GM18526 (cell line): ENCODE data around the gene HOMER2.

Source experiments
- POLR2A ChIP-seq: IDR thresholded peaks from 3 replicates; pipeline ENCODE4 v1.6.1; 2011; ENCODE audit not compliant: insufficient read length; ENCODE audit errors: extremely low read depth

Gene HOMER2

DNA sequence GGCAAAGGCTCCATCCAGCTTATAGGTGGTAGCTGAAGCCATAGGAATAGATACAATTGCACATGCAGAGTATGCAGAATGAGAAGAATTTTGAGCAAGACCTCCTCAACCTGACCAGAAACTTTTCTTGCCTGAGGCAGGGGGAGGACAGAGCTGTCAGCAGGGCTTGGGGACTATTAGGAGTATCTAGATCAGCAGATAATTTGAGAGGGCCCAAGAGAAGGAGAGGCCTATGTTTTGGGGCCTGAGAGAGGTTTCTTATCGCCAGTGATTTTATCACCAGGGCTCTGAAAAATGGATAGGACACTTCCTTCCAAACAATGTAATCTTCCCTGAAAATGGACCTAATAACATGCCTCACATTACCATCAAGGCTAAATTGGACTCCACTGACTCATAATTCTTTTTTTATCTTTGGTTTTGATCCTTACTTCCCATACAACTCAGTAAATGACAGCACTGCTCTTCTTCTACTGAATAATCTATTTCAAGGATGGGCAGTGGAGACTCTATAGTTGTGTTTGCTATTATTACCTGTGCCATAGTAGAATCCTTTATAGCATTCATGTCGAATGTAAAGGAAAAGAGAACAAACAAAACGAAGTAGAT, 17.7 kb upstream of the HOMER2 start:
- no peak for TF ChIP-seq POLR2A

DNA sequence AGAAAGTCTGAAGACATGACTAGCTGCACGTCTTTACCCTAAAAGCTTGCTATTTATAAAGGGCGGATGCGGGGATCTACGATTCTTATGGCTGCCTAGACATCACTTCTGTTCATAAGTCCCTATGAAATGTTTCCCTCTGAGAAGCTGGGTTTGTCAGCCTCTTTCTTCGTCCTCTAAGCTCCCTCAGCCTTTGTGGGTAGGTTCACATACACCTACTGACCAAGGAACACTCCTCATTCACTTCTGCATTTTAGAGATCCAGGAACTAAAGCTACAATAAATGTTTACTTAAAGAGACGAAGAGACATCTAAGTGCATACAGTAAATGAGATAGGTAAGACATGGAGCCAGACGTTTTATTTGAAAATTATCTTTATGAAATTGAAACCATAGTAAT, 16.8 kb upstream of the HOMER2 start:
- no peak for TF ChIP-seq POLR2A

DNA sequence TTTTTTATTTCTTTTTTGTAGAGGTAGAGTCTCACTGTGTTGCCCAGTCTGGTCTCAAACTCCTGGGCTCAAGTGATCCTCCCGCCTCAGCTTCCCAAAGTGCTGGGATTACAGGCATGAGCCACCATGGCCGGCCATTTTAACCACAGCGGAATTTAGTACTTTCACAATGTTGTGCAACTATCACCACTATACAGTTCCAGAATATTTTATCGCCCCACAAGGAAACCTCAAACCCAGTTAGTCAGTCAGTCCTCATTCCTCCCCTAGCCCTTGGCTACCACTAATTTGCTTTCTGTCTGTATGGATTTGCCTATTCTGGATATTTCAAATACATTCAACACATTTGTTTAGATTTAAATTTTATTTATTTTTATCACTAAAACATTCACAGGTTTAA, 15.5 kb upstream of the HOMER2 start:
- no peak for TF ChIP-seq POLR2A

DNA sequence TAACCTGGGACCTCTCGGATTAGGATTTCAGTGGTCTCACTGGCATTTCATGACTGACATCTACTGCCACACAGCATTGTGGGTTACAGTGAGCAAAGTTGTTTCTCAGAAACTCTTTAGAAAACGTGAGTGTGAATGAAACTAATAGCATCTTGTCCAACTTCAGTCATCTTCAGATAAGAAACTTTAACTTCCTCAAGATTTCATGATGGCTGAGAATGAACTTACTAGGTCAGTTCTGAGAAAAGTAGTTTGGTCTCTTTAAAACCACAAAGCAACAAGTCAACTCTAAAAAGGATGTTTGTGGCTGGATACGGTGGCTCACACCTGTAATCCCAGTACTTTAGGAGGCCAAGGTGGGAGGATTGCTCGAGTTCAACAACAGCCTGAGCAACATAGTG, 14.2 kb upstream of the HOMER2 start:
- TF ChIP-seq POLR2A: no peak

DNA sequence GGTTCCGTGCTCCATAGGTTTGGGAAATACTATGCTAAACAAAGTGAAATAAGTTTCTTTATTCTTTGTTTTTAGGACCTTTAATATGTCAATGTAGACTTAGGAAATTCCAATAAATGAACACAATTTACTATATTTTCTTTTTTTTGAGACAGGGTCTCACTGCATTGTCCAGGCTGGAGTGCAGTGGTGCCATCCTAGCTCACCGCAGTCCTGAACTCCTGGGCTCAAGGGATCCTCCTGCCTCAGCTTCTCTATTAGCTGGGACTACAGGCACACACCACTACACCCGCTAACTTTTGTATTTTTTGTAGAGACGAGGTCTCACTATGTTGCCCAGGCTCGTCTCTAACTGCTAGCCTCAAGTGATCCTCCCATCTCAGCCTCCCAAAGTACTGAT, 12.4 kb upstream of the HOMER2 start:
- TF ChIP-seq POLR2A: no peak

DNA sequence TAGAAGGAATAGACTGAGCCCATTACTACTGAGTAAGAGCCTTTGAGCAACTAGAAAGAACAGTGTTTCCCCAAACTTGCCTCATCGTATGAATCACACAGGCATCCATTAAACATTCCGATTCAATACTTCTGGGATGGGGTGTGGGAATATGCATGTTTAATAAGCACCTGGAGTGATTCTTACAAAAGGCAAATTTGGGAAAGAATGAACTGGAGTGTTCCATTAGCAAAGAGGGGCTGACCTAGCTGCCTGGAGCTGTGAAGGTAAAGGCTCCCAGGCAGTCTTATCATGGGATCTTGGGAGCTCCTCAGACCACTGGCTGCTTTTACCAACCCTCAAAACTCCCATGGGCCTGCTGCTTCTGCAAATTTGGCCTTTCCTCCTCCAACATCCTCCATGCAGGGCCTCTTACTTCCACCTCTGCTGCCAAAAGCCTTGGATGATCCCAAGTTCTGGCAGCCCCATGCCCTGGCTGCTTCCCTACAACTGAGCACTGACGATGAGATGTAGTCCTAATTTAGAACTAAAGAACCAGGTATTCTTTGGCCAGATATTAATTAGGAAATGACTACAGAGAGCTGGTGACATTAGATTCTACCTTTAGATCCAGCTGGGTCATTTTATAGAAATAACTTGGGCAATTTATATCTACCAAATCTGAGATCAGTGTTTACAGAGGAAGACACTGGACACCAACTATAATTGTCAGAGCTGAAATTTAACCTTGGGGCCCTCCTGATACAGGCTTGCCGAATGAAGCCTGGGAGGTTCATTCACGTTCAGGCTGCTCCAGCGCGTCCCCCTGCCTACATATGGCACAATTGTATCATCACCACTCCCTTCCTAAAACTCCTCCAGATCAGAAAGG, 11.2 kb upstream of the HOMER2 start:
- no peak for TF ChIP-seq POLR2A

DNA sequence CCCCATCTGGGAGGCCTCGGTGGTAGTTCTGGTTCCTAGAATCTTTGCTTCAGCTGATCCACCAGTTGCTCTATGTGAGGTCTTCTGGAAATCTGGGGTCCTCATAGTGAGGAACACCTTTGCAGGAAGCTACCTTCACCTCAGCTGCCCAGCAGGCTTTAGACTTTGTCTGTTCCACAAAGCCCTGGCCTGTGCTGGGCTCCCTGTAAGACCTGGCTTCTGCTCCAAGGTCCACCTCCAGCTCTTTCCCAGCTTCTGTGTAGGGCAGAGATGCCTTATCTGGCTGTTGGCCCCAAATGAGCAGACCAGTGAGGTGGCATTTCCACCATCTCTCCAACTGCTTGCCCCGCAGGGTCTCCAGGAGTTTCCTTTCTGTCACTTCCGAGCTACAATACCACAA, 8.2 kb upstream of the HOMER2 start:
- TF ChIP-seq POLR2A: no peak

DNA sequence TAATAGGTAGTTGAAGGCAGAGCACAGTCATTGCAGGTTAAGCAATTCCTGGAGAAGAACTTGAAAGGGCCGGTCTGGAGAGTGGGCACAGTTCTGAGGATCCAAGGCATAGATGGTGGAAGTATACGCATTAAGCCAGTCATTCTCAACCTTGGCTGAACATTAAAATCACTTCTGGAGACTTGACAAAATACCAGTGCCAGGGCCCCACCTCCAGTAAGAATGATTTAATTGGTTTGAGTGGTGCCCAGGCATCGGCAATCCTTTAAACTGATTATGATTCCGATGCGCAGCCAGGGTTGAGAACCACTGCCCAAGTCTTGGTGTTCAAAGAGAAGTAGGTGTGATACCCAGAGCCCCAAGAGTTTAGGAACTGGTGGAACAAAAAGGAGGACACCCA, 6.9 kb upstream of the HOMER2 start:
- TF ChIP-seq POLR2A: no peak

DNA sequence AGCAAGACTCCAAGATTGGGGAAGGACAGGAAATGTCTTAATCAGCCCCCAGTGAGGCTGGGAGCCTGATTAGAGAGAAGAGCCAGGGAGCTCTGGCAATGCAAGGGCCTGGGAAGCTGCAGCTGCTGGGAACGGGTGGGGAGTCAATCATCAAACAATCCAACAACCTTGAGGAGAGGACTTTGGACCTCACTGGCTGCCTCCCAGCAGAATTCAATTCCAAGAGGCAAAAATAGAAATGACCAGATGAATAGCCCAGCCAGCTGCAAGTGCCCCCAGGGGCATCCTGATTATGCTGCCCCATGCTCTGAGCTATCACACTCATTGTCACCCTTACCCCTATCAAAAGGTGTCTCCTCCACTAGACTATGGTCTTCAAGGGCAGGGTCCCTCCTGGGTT, 6.1 kb upstream of the HOMER2 start:
- TF ChIP-seq POLR2A: no peak

DNA sequence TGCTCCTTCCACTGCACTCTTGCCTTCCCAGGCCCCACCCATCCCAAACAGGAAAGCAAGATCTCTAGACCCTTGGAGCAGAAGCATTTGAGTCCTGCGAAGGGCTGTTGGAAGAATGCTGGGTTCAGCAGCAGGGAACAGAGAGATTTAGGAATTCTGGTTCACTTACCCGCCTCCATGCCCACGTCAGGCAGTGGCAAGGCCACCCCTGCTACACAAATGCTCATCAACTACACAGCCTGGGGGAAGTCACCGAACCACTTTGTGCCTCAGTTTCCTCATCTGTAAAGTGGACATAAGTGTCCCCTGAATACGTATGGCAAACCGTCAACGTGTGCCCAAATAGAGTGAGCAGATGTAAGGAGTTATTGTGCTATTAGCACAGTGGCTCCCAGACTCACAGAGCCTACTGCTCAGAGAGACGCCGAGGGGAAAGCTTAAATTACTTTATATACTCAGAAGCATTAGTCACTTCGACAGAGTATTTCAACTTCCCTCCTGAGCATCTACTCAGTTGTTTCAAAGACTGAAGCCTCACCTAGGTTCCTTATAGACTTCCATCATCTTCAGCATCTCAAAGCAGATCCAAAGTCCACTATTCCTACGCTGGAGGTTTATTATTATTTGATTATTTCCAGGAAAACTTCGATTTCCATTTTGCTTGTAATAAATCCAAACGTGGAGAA, 905 bp downstream of the HOMER2 start:
- TF ChIP-seq POLR2A: no peak

DNA sequence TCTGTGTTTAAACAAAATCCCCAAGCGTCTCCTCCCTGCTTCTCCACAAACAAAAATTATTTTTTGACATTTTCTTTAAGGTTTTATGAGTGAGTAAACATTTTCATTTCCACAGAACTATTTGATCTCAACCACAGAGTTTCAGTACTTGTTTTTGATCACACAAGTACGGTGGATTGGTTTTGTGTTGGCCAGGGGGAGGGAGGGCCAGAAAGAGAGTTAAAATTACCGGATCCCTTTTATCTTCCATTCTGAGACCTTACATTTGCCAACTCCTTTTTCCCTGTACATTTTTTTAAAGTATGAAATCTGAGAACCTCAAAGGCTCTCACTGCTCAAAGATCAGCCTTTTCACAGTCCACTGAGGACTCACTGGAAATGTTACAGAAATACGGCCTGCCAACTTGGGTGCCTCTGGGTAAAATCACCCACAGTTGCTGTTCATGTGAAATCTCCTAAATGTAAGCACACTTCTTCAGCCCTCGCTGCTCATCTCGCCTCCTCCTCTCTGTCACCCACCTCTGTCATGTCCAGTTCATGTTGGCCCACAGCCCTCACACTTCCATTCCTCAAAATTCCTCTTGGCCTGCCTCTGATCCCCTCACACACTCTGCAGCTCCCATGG, 1.7 kb downstream of the HOMER2 start:
- TF ChIP-seq POLR2A: no peak

DNA sequence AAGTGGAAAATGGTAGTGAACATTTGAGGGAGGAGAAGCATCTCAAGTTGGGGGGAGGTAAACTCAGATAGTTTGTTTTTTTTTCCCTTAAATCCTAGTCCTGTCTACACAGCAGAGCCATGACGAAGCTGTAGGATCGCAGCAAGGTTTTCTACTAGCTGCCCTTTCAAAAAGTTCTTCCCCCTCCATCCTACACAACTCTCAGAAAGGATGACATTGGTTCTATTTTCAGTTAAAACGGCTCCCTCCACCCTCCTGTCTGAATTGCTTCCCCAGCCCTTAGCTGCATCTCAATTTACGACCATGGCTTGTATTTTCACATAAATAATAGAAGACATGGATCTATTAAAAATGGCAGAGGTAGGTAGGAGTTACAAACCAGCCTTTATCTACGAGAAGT, 2.2 kb downstream of the HOMER2 start:
- no peak for TF ChIP-seq POLR2A

DNA sequence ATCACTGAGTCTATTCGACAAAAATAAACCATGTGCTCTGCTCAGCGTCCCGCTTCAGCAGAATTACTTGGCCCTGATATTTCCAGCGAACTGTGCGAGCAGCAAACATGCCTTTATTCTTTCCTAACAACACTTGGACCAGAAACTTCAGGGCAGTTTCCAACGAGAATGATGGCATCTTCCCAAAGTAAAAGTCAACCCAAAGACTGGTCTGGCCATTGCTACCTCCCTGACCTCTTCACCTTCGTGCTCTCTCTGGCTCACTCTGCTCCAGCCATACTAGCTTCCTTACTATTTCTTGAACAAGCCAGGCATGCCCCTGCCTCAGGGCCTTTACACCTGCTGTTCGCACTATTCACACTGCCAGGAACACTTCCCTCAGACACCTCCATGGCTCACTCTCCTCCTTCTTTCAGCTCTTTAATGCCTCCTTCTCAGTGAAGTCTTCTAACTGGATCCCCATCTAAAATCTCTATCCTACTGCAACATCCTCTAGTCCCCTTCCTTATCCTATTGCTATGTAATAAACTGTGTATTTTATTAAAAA, 6.3 kb downstream of the HOMER2 start:
- TF ChIP-seq POLR2A: no peak

DNA sequence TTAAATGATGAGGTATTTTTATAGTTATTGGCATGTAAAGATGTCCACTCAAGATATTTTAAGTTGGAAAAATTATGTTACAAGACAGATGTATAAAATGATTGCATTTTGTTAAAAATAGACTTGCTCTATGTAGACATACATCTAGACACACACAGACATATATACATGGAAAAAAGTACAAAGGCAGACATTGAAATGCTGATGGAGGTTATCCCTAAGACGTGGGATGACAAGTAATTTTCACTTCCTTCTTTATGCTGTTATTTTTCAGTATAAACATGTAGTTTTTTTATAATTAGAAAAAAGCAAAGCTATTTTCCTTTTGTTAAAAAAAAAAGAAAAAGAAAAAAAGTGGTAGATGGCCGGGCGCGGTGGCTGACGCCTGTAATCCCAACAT, 7.2 kb downstream of the HOMER2 start:
- no peak for TF ChIP-seq POLR2A

DNA sequence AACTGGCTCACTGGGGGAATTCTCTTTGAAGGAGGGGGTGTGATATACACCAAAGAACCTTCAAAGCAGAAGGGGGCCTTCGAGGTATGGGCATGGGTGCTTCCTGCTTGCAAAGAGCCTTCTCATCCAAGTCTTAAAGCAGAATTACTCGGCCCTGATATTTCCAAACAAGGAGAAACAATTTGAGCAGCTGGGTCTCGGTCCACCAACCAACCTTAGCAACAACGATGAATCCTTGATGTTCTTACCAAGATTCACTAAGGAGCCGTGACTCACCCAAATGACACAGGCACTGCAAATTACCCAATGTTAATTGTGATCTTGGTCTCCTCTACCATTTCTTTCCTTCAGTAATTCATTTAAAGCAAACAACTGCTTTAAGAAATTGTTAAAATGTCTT, 7.7 kb downstream of the HOMER2 start:
- TF ChIP-seq POLR2A: no peak
